GM12878 (cell line): ENCODE results near the gene SEMA4G. TPM values are rescaled to one million over a fixed set of nuclear protein-coding genes. Genes with fewer than 3 reads are reported as not detected.

Experiments
- ATAC-seq: fragments of 200-7000 bp; cut with Tn5 transposase; 3 replicates; pipeline ENCODE4 v1.9.1; 2020; ENCODE audit warnings: mild to moderate bottlenecking, moderate library complexity
- BruUV-seq: library from RNA; stranded (reverse); fragments of 400-500 nt; replicated peaks from 2 replicates; lab custom pipeline; 2021; lab: Mats Ljungman, UMichigan
- CTCF ChIA-PET: fragments of 300-600 bp; sonication (Branson Sonifier 250); formaldehyde crosslinking; extraction: SDS; loops from one replicate; lab custom pipeline; 2021; ENCODE audit warnings: inconsistent platforms; lab: Yijun Ruan, JAX
- POLR2A ChIA-PET: fragments of 350-600 bp; formaldehyde crosslinking; extraction: SDS; loops from one replicate; lab custom pipeline; 2021; ENCODE audit warnings: inconsistent platforms; lab: Charles Lee
- RAD21 ChIA-PET: fragments of 300-600 bp; sonication (Branson Sonifier 250); formaldehyde crosslinking; loops from one replicate; lab custom pipeline; 2023; ENCODE audit warnings: antibody characterized with exemption; ENCODE audit not compliant: unreplicated experiment; lab: Charles Lee
- SMC1A ChIA-PET: fragments of 300-600 bp; sonication (Branson Sonifier 250); formaldehyde crosslinking; loops from one replicate; lab custom pipeline; 2023; ENCODE audit not compliant: unreplicated experiment, uncharacterized antibody; lab: Charles Lee
- DNase-seq: peaks from one replicate; pipeline ENCODE4 v3.0.0-alpha.2; 2011; ENCODE audit warnings: low read depth, low spot score
- FAIRE-seq: peaks from 3 replicates; lab custom pipeline; 2011; peaks lifted over from hg19 to GRCh38; lab: Jason Lieb, UNC
- H2AFZ ChIP-seq: 2 replicates; pipeline ENCODE4 v1.6.0; 2011; ENCODE audit warnings: low read depth, low read length, control low read depth; ENCODE audit not compliant: control insufficient read depth
- H3K27ac ChIP-seq: 2 replicates; pipeline ENCODE4 v1.5.1; 2011; ENCODE audit warnings: control low read depth; ENCODE audit not compliant: control insufficient read depth, insufficient read depth
- H3K27me3 ChIP-seq, 2 experiments: replicated peaks in 1 of 2; 2 replicates each; pipeline versions ENCODE4 v1.6.0 to v1.6.1; 2011; ENCODE audit warnings: low read length in 1 of 2; ENCODE audit not compliant: control insufficient read depth in 2 of 2, insufficient read depth in 2 of 2
- H3K36me3 ChIP-seq, 2 experiments: 2 replicates each; pipeline ENCODE4 v1.5.1; 2011; ENCODE audit warnings: low read length in 1 of 2; ENCODE audit not compliant: control insufficient read depth in 2 of 2, insufficient read depth in 2 of 2
- H3K4me1 ChIP-seq: 2 replicates; pipeline ENCODE4 v1.6.1; 2011; ENCODE audit warnings: mild to moderate bottlenecking, low read length, moderate library complexity, mixed read lengths; ENCODE audit not compliant: control insufficient read depth, insufficient read depth
- H3K4me2 ChIP-seq: 2 replicates; pipeline ENCODE4 v1.6.0; 2011; ENCODE audit warnings: control low read depth; ENCODE audit not compliant: control insufficient read depth, insufficient read depth
- H3K4me3 ChIP-seq: fragments of 200-600 bp; sonication (generic); 2 replicates; pipeline ENCODE4 v1.5.1; 2016
- H3K79me2 ChIP-seq: 2 replicates; pipeline ENCODE4 v1.6.0; 2011; ENCODE audit warnings: low read length; ENCODE audit not compliant: control insufficient read depth, insufficient read depth
- H3K9ac ChIP-seq: 2 replicates; pipeline ENCODE4 v1.8.0; 2011; ENCODE audit warnings: low read length, control low read depth, mixed read lengths; ENCODE audit not compliant: control insufficient read depth, insufficient read depth
- H3K9me3 ChIP-seq: replicated peaks from 3 replicates; pipeline ENCODE4 v1.5.1; 2011; ENCODE audit warnings: mild to moderate bottlenecking, low read length; ENCODE audit not compliant: control insufficient read depth, insufficient read depth
- H4K20me1 ChIP-seq: 2 replicates; pipeline ENCODE4 v1.6.0; 2011; ENCODE audit not compliant: control insufficient read depth, insufficient read depth
- ASH2L ChIP-seq: fragments of 300-600, 200-600 bp; sonication (generic); IDR thresholded peaks from 2 replicates; pipeline ENCODE4 v1.6.1; 2017; ENCODE audit warnings: low read depth, mild to moderate bottlenecking, borderline replicate concordance
- BCLAF1 ChIP-seq: fragments of 450-650 bp; IDR thresholded peaks from 2 replicates; pipeline ENCODE4 v1.6.1; 2017; ENCODE audit warnings: antibody characterized with exemption, mild to moderate bottlenecking, moderate library complexity
- BMI1 ChIP-seq: fragments of 450-650 bp; IDR thresholded peaks from 2 replicates; pipeline ENCODE4 v1.6.1; 2016; ENCODE audit warnings: mild to moderate bottlenecking, moderate library complexity, borderline replicate concordance
- CEBPB ChIP-seq, 2 experiments: fragments of 150-350 bp in 1 of 2; IDR thresholded peaks; 2 replicates each; pipeline ENCODE4 v1.6.1; 2012 to 2014; ENCODE audit warnings: low read depth in 2 of 2, low read length in 2 of 2, borderline replicate concordance in 1 of 2, inconsistent platforms in 1 of 2
- E2F8 ChIP-seq: fragments of 450-650 bp; IDR thresholded peaks from 2 replicates; pipeline ENCODE4 v1.6.1; 2018; ENCODE audit warnings: mild to moderate bottlenecking, low read depth, moderate library complexity; ENCODE audit not compliant: partially characterized antibody
- EED ChIP-seq: sonication (generic); IDR thresholded peaks from 2 replicates; pipeline ENCODE4 v1.6.1; 2016; ENCODE audit warnings: antibody characterized with exemption, low read depth
- IRF3 ChIP-seq: fragments of 450-650 bp; IDR thresholded peaks from 2 replicates; pipeline ENCODE4 v1.6.1; 2014; ENCODE audit warnings: mild to moderate bottlenecking
- MYC ChIP-seq: IDR thresholded peaks from 2 replicates; pipeline ENCODE4 v1.6.1; 2011; ENCODE audit warnings: mild to moderate bottlenecking, low read length, moderate library complexity, inconsistent platforms; ENCODE audit not compliant: insufficient read depth, insufficient replicate concordance, insufficient read length, severe bottlenecking
- NFXL1 ChIP-seq: fragments of 450-650 bp; IDR thresholded peaks from 2 replicates; pipeline ENCODE4 v1.6.1; 2017; ENCODE audit warnings: antibody characterized with exemption, mild to moderate bottlenecking, borderline replicate concordance
- RFX5 ChIP-seq: IDR thresholded peaks from 2 replicates; pipeline ENCODE4 v1.6.1; 2011; ENCODE audit warnings: low read depth, low read length, improper control_type of control experiment
- SPI1 ChIP-seq: IDR thresholded peaks from 2 replicates; pipeline ENCODE4 v1.6.1; 2011; ENCODE audit warnings: low read depth, mild to moderate bottlenecking, low read length, moderate library complexity, borderline replicate concordance; ENCODE audit not compliant: insufficient read depth
- SREBF2 ChIP-seq: IDR thresholded peaks from 2 replicates; pipeline ENCODE4 v1.6.1; 2012; ENCODE audit warnings: mild to moderate bottlenecking, low read length
- USF2 ChIP-seq: IDR thresholded peaks from 2 replicates; pipeline ENCODE4 v1.6.1; 2011; ENCODE audit warnings: low read depth, low read length, improper control_type of control experiment, borderline replicate concordance
- ZZZ3 ChIP-seq: IDR thresholded peaks from 2 replicates; pipeline ENCODE4 v1.6.1; 2011; ENCODE audit warnings: low read depth; ENCODE audit not compliant: control insufficient read depth, insufficient read length
- WGBS: methylation state at CpG from one replicate; pipeline ENCODE4 v1.1.6; 2016; ENCODE audit warnings: low lambda C conversion rate; ENCODE audit not compliant: insufficient replicate concordance, insufficient coverage; ENCODE audit errors: missing lambda C conversion rate; 5-methylcytosine and 5-hydroxymethylcytosine counted together
- in situ Hi-C: fragments of 300-500 bp; cut with MboI; formaldehyde crosslinking; loops from 9 replicates; pipeline ENCODE4 v1.14.3; 2018; ENCODE audit warnings: mixed read lengths
- intact Hi-C: fragments of 100-400 bp; cut with micrococcal nuclease; formaldehyde crosslinking; loops from one replicate; pipeline ENCODE4 v1.14.2; 2022; ENCODE audit not compliant: unreplicated experiment
- polyA plus RNA-seq, 11 experiments: library from polyadenylated mRNA; depleted of rRNA in 4 of 11; unstranded in 6 of 11; stranded (reverse) in 5 of 11; fragments of >200 nt; fragmentation: Nextera tagmentation in 4 of 11; fragmentation: Illumina TruSeq in 1 of 11; extraction: Ambion mirVana in 4 of 11; extraction: Trizol in 1 of 11; gene quantifications; 1 replicate in 1 of 11; 2 replicates in 10 of 11; pipeline versions ENCODE4 v1.2.1 to v1.2.3, GENCODE V29; 2011 to 2016; ENCODE audit warnings: inconsistent platforms in 2 of 11, missing spikeins in 2 of 11, low read depth in 1 of 11
- total RNA-seq, 4 experiments: library from RNA; depleted of rRNA in 3 of 4; stranded (reverse); fragments of >200 nt in 3 of 4; fragmentation: Illumina TruSeq in 1 of 4; extraction: Trizol in 1 of 4; gene quantifications; 2 replicates each; pipeline versions ENCODE4 v1.2.1 to v1.2.3, GENCODE V29; 2013 to 2021

The SEMA4G gene
- total and polyA plus RNA-seq, 10 of the 15 experiments (the other 5 are each of a cell fraction or from before 2014, with no cell fraction given), result 0.09 to 2.3 (median 0.44) TPM; not detected in 4

- Histone ChIP-seq H3K4me2 (no peak overlapping the region), H2AFZ (no peak overlapping the region), H3K9me3 (no peaks in the 10 kb centered on the region), H3K36me3 (peaks cover 0 to 3% of the 10 kb centered on the region in 2 experiments; a peak in 2 of 4 replicates), H3K79me2 (no peaks in the 10 kb centered on the region), H3K9ac (no peak overlapping the region), H3K27me3 (no peaks in the 10 kb centered on the region), H4K20me1 (no peaks in the 10 kb centered on the region), H3K4me3 (no peak overlapping the region), H3K27ac (no peak overlapping the region), H3K4me1 (no peaks in the 10 kb centered on the region)
- POLR2A ChIA-PET, result interaction anchor here (0.5 kb wide), 1 partner anchor 536 kb away, joined by 3 read pairs; no protein-coding TSS in a partner anchor
- intact Hi-C loops (no loop called here), in situ Hi-C loops (no loop called here)
- TF ChIP-seq BCLAF1 (no peak), RFX5 (no peak), NFXL1 (no peak), ASH2L (no peak), IRF3 (no peak), BMI1 (no peak), MYC (no peak), USF2 (no peak), E2F8 (no peak), SREBF2 (no peak), CEBPB (IDR thresholded peaks at IDR 0.05; ENCODE audit: borderline replicate concordance in 1 of 2, low read depth in 2 of 2, low read length in 2 of 2) (no peak), ZZZ3 (no peak), EED (no peak), SPI1 (no peak)
- FAIRE-seq, result no peak
- CTCF ChIA-PET, result no interaction called here
- BruUV-seq, result no TSS peak
- SMC1A ChIA-PET, result no interaction called here
- WGBS, result 97% methylated on average over 16 of the region's 16 CpGs
- no peak for ATAC-seq
- no peak for DNase-seq
- RAD21 ChIA-PET, result no interaction called here
Measured at GRCh38 chr10:100979791-100980272, 10.5 kb downstream of the SEMA4G start.
